ENCODE results near the gene NR2F1-AS1.
A peak's percentile ranks its signal among the peaks of the same experiment; 100 is the strongest.

The NR2F1-AS1 gene

GRCh38 chr5:93585767-93586385 lies 4.9 kb upstream of the NR2F1-AS1 start:
- ChIA-PET POLR2A (interaction anchor here (0.7 to 9.6 kb wide), 7 partner anchors 13 to 306 kb away, joined by 3 to 151 read pairs (median 4); no protein-coding TSS in a partner anchor), CTCF (interaction anchor here (0.9 to 2.1 kb wide), 4 partner anchors 12 to 313 kb away, joined by 3 to 9 read pairs (median 4); no protein-coding TSS in a partner anchor)
- DNase-seq (ENCODE audit: extremely low spot score) = no peak
- TF ChIP-seq SUZ12 (IDR thresholded peaks at IDR 0.05) = no peak
- TF ChIP-seq, protein P1, sequence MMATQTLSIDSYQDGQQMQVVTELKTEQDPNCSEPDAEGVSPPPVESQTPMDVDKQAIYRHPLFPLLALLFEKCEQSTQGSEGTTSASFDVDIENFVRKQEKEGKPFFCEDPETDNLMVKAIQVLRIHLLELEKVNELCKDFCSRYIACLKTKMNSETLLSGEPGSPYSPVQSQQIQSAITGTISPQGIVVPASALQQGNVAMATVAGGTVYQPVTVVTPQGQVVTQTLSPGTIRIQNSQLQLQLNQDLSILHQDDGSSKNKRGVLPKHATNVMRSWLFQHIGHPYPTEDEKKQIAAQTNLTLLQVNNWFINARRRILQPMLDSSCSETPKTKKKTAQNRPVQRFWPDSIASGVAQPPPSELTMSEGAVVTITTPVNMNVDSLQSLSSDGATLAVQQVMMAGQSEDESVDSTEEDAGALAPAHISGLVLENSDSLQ (IDR thresholded peaks at IDR 0.05) = peak; percentile 28; the same call in 1 of the 2 replicates

DNA sequence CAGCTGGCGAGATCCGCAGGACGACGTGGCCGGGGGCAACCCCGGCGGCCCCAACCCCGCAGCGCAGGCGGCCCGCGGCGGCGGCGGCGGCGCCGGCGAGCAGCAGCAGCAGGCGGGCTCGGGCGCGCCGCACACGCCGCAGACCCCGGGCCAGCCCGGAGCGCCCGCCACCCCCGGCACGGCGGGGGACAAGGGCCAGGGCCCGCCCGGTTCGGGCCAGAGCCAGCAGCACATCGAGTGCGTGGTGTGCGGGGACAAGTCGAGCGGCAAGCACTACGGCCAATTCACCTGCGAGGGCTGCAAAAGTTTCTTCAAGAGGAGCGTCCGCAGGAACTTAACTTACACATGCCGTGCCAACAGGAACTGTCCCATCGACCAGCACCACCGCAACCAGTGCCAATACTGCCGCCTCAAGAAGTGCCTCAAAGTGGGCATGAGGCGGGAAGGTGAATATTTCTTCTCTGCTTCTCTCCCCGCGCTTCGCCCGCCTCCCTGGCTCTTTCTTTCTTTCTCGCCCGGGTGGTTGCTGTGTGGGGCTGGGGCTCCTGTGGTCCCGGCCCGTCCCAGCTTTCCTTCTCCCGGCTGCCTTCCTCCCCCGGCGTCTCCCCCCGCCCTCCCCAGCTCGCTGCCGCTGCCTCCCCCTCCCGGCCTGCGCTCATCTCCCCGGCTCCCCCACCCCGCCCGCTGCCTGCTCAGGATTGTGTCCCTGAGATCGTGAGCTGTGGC lies 4.2 kb upstream of the NR2F1-AS1 start:
- ChIA-PET CTCF (interaction anchor here (0.9 to 2.1 kb wide), 4 partner anchors 13 to 314 kb away, joined by 3 to 9 read pairs (median 4); no protein-coding TSS in a partner anchor), POLR2A (interaction anchor here (0.7 to 9.6 kb wide), 6 partner anchors 14 to 216 kb away, joined by 3 to 151 read pairs (median 4); no protein-coding TSS in a partner anchor)
- TF ChIP-seq CTBP1 (IDR thresholded peaks at IDR 0.05; ENCODE audit: borderline replicate concordance) (no peak), ARNT (IDR thresholded peaks at IDR 0.05) (no peak), SUZ12 (IDR thresholded peaks at IDR 0.05) (no peak), SP1 (IDR thresholded peaks at IDR 0.05) (no peak), FOXK2 (IDR thresholded peaks at IDR 0.05) (no peak), FOXM1 (IDR thresholded peaks at IDR 0.05; ENCODE audit: borderline replicate concordance) (no peak), L3MBTL2 (conservative IDR thresholded peaks at IDR 0.05) (no peak), HDGF (IDR thresholded peaks at IDR 0.05; ENCODE audit: borderline replicate concordance) (no peak)
- TF ChIP-seq, protein P1 (IDR thresholded peaks at IDR 0.05) = no peak
- no peak for DNase-seq (ENCODE audit: extremely low spot score)

- no peak for DNase-seq (ENCODE audit: extremely low spot score)
- POLR2A ChIA-PET = interaction anchor here (1.0 to 9.6 kb wide), 2 partner anchors 15 to 38 kb away, joined by 4 to 151 read pairs; no protein-coding TSS in a partner anchor
- CTCF ChIA-PET = interaction anchor here (0.9 kb wide), 1 partner anchor 314 kb away, joined by 3 read pairs; no protein-coding TSS in a partner anchor
- TF ChIP-seq SP1 (IDR thresholded peaks at IDR 0.05) (no peak), CTBP1 (IDR thresholded peaks at IDR 0.05; ENCODE audit: borderline replicate concordance) (no peak), ZNF384 (IDR thresholded peaks at IDR 0.05) (no peak), FOXM1 (IDR thresholded peaks at IDR 0.05; ENCODE audit: borderline replicate concordance) (no peak), LEF1 (IDR thresholded peaks at IDR 0.05; ENCODE audit: borderline replicate concordance) (no peak), FOXK2 (IDR thresholded peaks at IDR 0.05) (no peak), FOXA1 (IDR thresholded peaks at IDR 0.05) (no peak), BHLHE40 (IDR thresholded peaks at IDR 0.05; ENCODE audit: borderline replicate concordance) (no peak), SUZ12 (IDR thresholded peaks at IDR 0.05) (no peak), ARNT (IDR thresholded peaks at IDR 0.05) (no peak), L3MBTL2 (conservative IDR thresholded peaks at IDR 0.05) (no peak), ELF4 (IDR thresholded peaks at IDR 0.05) (no peak), TARDBP (IDR thresholded peaks at IDR 0.05) (no peak)
- TF ChIP-seq, protein P1 (IDR thresholded peaks at IDR 0.05) = no peak
Measured at GRCh38 chr5:93584596-93585040, 3.6 kb upstream of the NR2F1-AS1 start.

DNA sequence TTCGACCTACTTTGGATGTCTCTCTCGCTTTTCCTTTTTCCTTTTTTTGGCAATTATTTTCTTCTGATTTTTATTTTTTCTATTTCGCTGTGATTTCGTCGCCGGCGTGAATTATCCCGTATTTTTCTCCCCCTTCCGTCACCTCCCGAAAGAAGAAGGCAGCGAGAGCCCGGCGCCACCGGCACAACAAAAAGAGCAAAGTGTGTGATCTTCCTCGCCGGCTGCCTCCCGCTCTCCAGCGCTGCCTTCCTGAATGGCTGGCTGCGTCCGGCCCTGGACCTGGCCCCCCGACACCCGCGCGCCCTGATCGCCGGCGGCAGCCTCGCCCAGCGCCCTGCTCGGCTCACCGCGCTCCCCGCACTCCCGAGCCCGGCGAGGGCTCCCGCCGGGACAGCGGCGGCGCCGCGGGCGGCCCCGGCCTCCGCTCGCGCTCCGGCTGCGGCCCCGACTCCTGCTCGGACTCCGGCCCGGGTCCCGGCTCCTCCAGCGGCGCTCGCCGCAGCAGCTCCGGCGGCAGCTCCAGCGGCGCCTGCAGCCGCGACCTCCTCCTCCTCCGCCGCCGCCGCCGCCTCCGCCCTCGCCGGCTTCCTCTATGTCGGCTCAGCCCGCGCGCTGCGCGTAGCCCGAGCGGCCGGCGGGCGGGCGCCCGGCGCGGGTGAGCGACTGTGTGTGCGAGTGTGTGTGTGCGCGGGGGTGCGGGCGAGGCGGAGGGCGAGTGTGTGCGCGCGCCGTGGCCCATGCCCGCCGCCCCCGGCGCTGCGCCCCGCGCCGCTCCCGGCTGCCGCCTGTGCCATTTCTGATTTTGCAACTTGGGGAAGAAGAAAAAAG lies 3.0 kb upstream of the NR2F1-AS1 start:
- POLR2A ChIA-PET = interaction anchor here (1.0 to 9.6 kb wide), 4 partner anchors 15 to 225 kb away, joined by 4 to 151 read pairs (median 7); no protein-coding TSS in a partner anchor
- CTCF ChIA-PET = interaction anchor here (0.8 to 1.4 kb wide), 3 partner anchors 29 to 217 kb away, joined by 3 to 5 read pairs (median 5); no protein-coding TSS in a partner anchor

More for the DNA sequence above, 3.0 kb upstream of the NR2F1-AS1 start:
- TF ChIP-seq TARDBP (IDR thresholded peaks at IDR 0.05) (no peak), BHLHE40 (IDR thresholded peaks at IDR 0.05; ENCODE audit: borderline replicate concordance) (no peak), ZNF384 (IDR thresholded peaks at IDR 0.05) (no peak), SP1 (IDR thresholded peaks at IDR 0.05) (no peak), FOXM1 (IDR thresholded peaks at IDR 0.05; ENCODE audit: borderline replicate concordance) (no peak), SUZ12 (IDR thresholded peaks at IDR 0.05) (no peak), CTBP1 (IDR thresholded peaks at IDR 0.05; ENCODE audit: borderline replicate concordance) (no peak), L3MBTL2 (conservative IDR thresholded peaks at IDR 0.05) (no peak), NFRKB (IDR thresholded peaks at IDR 0.05) (no peak), ELF4 (IDR thresholded peaks at IDR 0.05) (no peak)
- TF ChIP-seq, protein P1 (IDR thresholded peaks at IDR 0.05) = no peak
- DNase-seq (ENCODE audit: extremely low spot score) = no peak
